Bronchial epithelial cell (primary cell): Measurements from ENCODE around the gene TSPAN13. TPM values are rescaled to one million over a fixed set of nuclear protein-coding genes. Genes with fewer than 3 reads are reported as not detected.

ENCODE experiments used
- DNase-seq: peaks from one replicate; pipeline ENCODE4 v3.0.0-alpha.2; 2010; ENCODE audit warnings: low read depth
- FAIRE-seq: peaks from 2 replicates; lab custom pipeline; 2011; peaks lifted over from hg19 to GRCh38; lab: Jason Lieb, UNC
- H3K27me3 ChIP-seq: 2 replicates; pipeline ENCODE4 v1.5.1; 2011; ENCODE audit warnings: low read length; ENCODE audit not compliant: control insufficient read depth, insufficient read depth
- H3K36me3 ChIP-seq: 2 replicates; pipeline ENCODE4 v1.5.1; 2011; ENCODE audit warnings: low read length; ENCODE audit not compliant: control insufficient read depth, insufficient read depth
- H3K4me3 ChIP-seq: 2 replicates; pipeline ENCODE4 v1.5.1; 2011; ENCODE audit warnings: mild to moderate bottlenecking, low read depth, low read length, control low read depth
- CTCF ChIP-seq: IDR thresholded peaks from 2 replicates; pipeline ENCODE4 v1.5.1; 2011; ENCODE audit warnings: mild to moderate bottlenecking, moderate library complexity, low read length, control low read depth, inconsistent platforms; ENCODE audit not compliant: insufficient read depth, severe bottlenecking
- total RNA-seq: library from RNA; depleted of rRNA; stranded (reverse); fragments of >200 nt; gene quantifications from 2 replicates; pipeline ENCODE4 v1.2.1, GENCODE V29; 2014

The TSPAN13 gene
- total RNA-seq, 1 donor from 2014 or later = 41.6 TPM

- H3K36me3 ChIP-seq = no peaks in the 10 kb centered on the region
- H3K27me3 ChIP-seq = no peaks in the 10 kb centered on the region
- no peak for FAIRE-seq
- H3K4me3 ChIP-seq = no peak overlapping the region
- no peak for TF ChIP-seq CTCF
- DNase-seq = peak; percentile 82
Measured at GRCh38 chr7:16770657-16771329, 17.2 kb downstream of the TSPAN13 start.

- H3K36me3 ChIP-seq = peaks cover 1% of the 10 kb centered on the region
- H3K4me3 ChIP-seq = no peak overlapping the region
- no peak for TF ChIP-seq CTCF
- DNase-seq (no peak), FAIRE-seq (no peak)
- no peaks in the 10 kb centered on the region for H3K27me3 ChIP-seq
Measured at GRCh38 chr7:16773326-16773725, 19.8 kb downstream of the TSPAN13 start.

GRCh38 chr7:16773884-16774283 lies 20.3 kb downstream of the TSPAN13 start:
- DNase-seq (no peak), FAIRE-seq (no peak)
- H3K4me3 ChIP-seq = no peak overlapping the region
- H3K36me3 ChIP-seq = peaks cover 1% of the 10 kb centered on the region
- no peaks in the 10 kb centered on the region for H3K27me3 ChIP-seq
- TF ChIP-seq CTCF = no peak

- TF ChIP-seq CTCF = no peak
- no peak overlapping the region for H3K4me3 ChIP-seq
- FAIRE-seq = no peak
- H3K36me3 ChIP-seq = peaks cover 1% of the 10 kb centered on the region
- no peaks in the 10 kb centered on the region for H3K27me3 ChIP-seq
- no peak for DNase-seq
Measured at GRCh38 chr7:16774294-16774693, 20.7 kb downstream of the TSPAN13 start.

- Histone ChIP-seq H3K36me3 (peaks cover 1% of the 10 kb centered on the region), H3K4me3 (no peak overlapping the region), H3K27me3 (no peaks in the 10 kb centered on the region)
- peak; percentile 70 for DNase-seq
- FAIRE-seq = no peak
- no peak for TF ChIP-seq CTCF
Measured at GRCh38 chr7:16774986-16775385, 21.4 kb downstream of the TSPAN13 start.

GRCh38 chr7:16776053-16776452 lies 22.5 kb downstream of the TSPAN13 start:
- TF ChIP-seq CTCF = no peak
- Histone ChIP-seq H3K36me3 (peaks cover 1% of the 10 kb centered on the region), H3K4me3 (no peak overlapping the region), H3K27me3 (no peaks in the 10 kb centered on the region)
- no peak for DNase-seq
- no peak for FAIRE-seq
